Nephron progenitor cell (in vitro differentiated cells): ENCODE measurements around the gene ANKRD18A.

Experiments
- DNase-seq: peaks from one replicate; pipeline ENCODE4 v3.0.0; 2021
- H3K27ac Mint-ChIP-seq: 2 replicates; pipeline ENCODE4 v1.8.0; 2021; ENCODE audit warnings: mild to moderate bottlenecking, moderate library complexity, mixed read lengths
- H3K27me3 Mint-ChIP-seq: 2 replicates; pipeline ENCODE4 v1.8.0; 2021; ENCODE audit warnings: mild to moderate bottlenecking, low read depth, mixed read lengths; ENCODE audit not compliant: poor library complexity
- H3K36me3 Mint-ChIP-seq: 2 replicates; pipeline ENCODE4 v1.8.0; 2021; ENCODE audit warnings: low read depth, mixed read lengths
- H3K4me1 Mint-ChIP-seq: 2 replicates; pipeline ENCODE4 v1.8.0; 2021; ENCODE audit warnings: mixed read lengths
- H3K4me3 Mint-ChIP-seq: 2 replicates; pipeline ENCODE4 v1.8.0; 2021; ENCODE audit warnings: mild to moderate bottlenecking, moderate library complexity, mixed read lengths
- H3K9me3 Mint-ChIP-seq: 2 replicates; pipeline ENCODE4 v1.8.0; 2021; ENCODE audit warnings: mild to moderate bottlenecking, moderate library complexity, mixed read lengths
- CTCF ChIP-seq: fragments of 200-600 bp; sonication (generic); IDR thresholded peaks from 2 replicates; pipeline ENCODE4 v1.5.0; 2021; ENCODE audit warnings: antibody characterized with exemption

ANKRD18A gene

GRCh38 chr9:38643815-38644173 lies 23.4 kb upstream of the ANKRD18A start:
- H3K36me3 Mint-ChIP-seq, result peaks cover under 1% of the 10 kb centered on the region
- H3K27ac Mint-ChIP-seq, result no peak overlapping the region
- no peak overlapping the region for H3K4me3 Mint-ChIP-seq
- H3K27me3 Mint-ChIP-seq, result peaks cover 12% of the 10 kb centered on the region
- DNase-seq, result no peak
- H3K9me3 Mint-ChIP-seq, result peaks cover 7% of the 10 kb centered on the region
- peaks cover 14% of the 10 kb centered on the region for H3K4me1 Mint-ChIP-seq
- TF ChIP-seq CTCF, result no peak

GRCh38 chr9:38642951-38643814 lies 22.8 kb upstream of the ANKRD18A start:
- H3K4me3 Mint-ChIP-seq, result no peak overlapping the region
- TF ChIP-seq CTCF, result no peak

GRCh38 chr9:38641985-38642864 lies 21.8 kb upstream of the ANKRD18A start:
- H3K9me3 Mint-ChIP-seq, result peaks cover 4% of the 10 kb centered on the region
- H3K27me3 Mint-ChIP-seq, result peaks cover 11% of the 10 kb centered on the region
- peaks cover 13% of the 10 kb centered on the region for H3K4me1 Mint-ChIP-seq
- DNase-seq, result peak; percentile 26
- no peaks in the 10 kb centered on the region for H3K36me3 Mint-ChIP-seq
- H3K27ac Mint-ChIP-seq, result peak overlapping the region; percentile 2
- peak overlapping the region; percentile 15 for H3K4me3 Mint-ChIP-seq
- peak; percentile 41 for TF ChIP-seq CTCF

More at GRCh38 chr9:38642951-38643814, 22.8 kb upstream of the ANKRD18A start:
- H3K27ac Mint-ChIP-seq, result no peak overlapping the region
- peaks cover 12% of the 10 kb centered on the region for H3K27me3 Mint-ChIP-seq
- no peaks in the 10 kb centered on the region for H3K36me3 Mint-ChIP-seq
- peaks cover 7% of the 10 kb centered on the region for H3K9me3 Mint-ChIP-seq
- no peak for DNase-seq
- peaks cover 13% of the 10 kb centered on the region for H3K4me1 Mint-ChIP-seq

- DNase-seq, result no peak
- H3K27me3 Mint-ChIP-seq, result peaks cover 13% of the 10 kb centered on the region
- H3K4me1 Mint-ChIP-seq, result peaks cover 13% of the 10 kb centered on the region
- H3K9me3 Mint-ChIP-seq, result peaks cover 6% of the 10 kb centered on the region
- TF ChIP-seq CTCF, result no peak
- no peak overlapping the region for H3K4me3 Mint-ChIP-seq
- H3K27ac Mint-ChIP-seq, result no peak overlapping the region
- H3K36me3 Mint-ChIP-seq, result no peaks in the 10 kb centered on the region
These were observed 20.7 kb upstream of the ANKRD18A start for GRCh38 chr9:38641142-38641541.

GRCh38 chr9:38639577-38639940 lies 19.2 kb upstream of the ANKRD18A start:
- no peaks in the 10 kb centered on the region for H3K36me3 Mint-ChIP-seq
- DNase-seq, result no peak
- H3K4me1 Mint-ChIP-seq, result peaks cover 13% of the 10 kb centered on the region

More at GRCh38 chr9:38639577-38639940, 19.2 kb upstream of the ANKRD18A start:
- Mint-ChIP-seq H3K9me3 (peaks cover 7% of the 10 kb centered on the region), H3K27ac (no peak overlapping the region), H3K27me3 (peaks cover 18% of the 10 kb centered on the region), H3K4me3 (no peak overlapping the region)
- no peak for TF ChIP-seq CTCF
